Fibroblast of skin of abdomen (primary cell): ENCODE results near the gene FGD3.

Source experiments
- DNase-seq: peaks from one replicate; pipeline ENCODE4 v3.0.0-alpha.2; 2013

The FGD3 gene

GRCh38 chr9:92960561-92961290, 13.4 kb downstream of the FGD3 start:
- no peak for DNase-seq

- no peak for DNase-seq
These were observed 14.4 kb downstream of the FGD3 start for GRCh38 chr9:92961627-92962302.

- no peak for DNase-seq
These were observed 15.0 kb downstream of the FGD3 start for GRCh38 chr9:92962303-92962649.

- DNase-seq, result no peak
These were observed 15.5 kb downstream of the FGD3 start for GRCh38 chr9:92962846-92963245.

GRCh38 chr9:92963831-92964606, 16.7 kb downstream of the FGD3 start:
- no peak for DNase-seq

- DNase-seq, result no peak
These were observed 17.3 kb downstream of the FGD3 start for GRCh38 chr9:92964607-92965060.

- DNase-seq, result no peak
These were observed 17.9 kb downstream of the FGD3 start for GRCh38 chr9:92965061-92965758.

GRCh38 chr9:92965759-92966517, 18.6 kb downstream of the FGD3 start:
- no peak for DNase-seq

GRCh38 chr9:92966518-92966800, 19.1 kb downstream of the FGD3 start:
- no peak for DNase-seq

GRCh38 chr9:92968081-92968480, 20.8 kb downstream of the FGD3 start:
- DNase-seq, result no peak

- DNase-seq, result no peak
These were observed 22.5 kb downstream of the FGD3 start for GRCh38 chr9:92969516-92970466.

- DNase-seq, result no peak
These were observed 23.2 kb downstream of the FGD3 start for GRCh38 chr9:92970467-92970923.

- no peak for DNase-seq
These were observed 23.8 kb downstream of the FGD3 start for GRCh38 chr9:92971121-92971520.

GRCh38 chr9:92971776-92972175, 24.5 kb downstream of the FGD3 start:
- no peak for DNase-seq

- no peak for DNase-seq
These were observed 26.4 kb downstream of the FGD3 start for GRCh38 chr9:92973700-92974099.

GRCh38 chr9:92974161-92974661, 26.9 kb downstream of the FGD3 start:
- no peak for DNase-seq

GRCh38 chr9:92974761-92975755, 27.7 kb downstream of the FGD3 start:
- DNase-seq, result no peak

- DNase-seq, result no peak
These were observed 29.1 kb downstream of the FGD3 start for GRCh38 chr9:92976431-92976830.

GRCh38 chr9:92977279-92977678, 30.0 kb downstream of the FGD3 start:
- DNase-seq, result no peak
